Neural cell (in vitro differentiated cells): Measurements from ENCODE around the gene EP400. TPM values are rescaled to one million over a fixed set of nuclear protein-coding genes. Genes with fewer than 3 reads are reported as not detected.

Experiments used
- H2AFZ ChIP-seq: fragments of 200-600, 300-800 bp; sonication (generic), shearing (Covaris generic); 2 replicates; pipeline ENCODE4 v1.6.0; 2014; ENCODE audit warnings: low read depth, mild to moderate bottlenecking, antibody characterized with exemption, low read length, moderate library complexity
- H3F3A ChIP-seq: fragments of 200-600 bp; shearing (Covaris generic); 2 replicates; pipeline ENCODE4 v1.6.1; 2016; ENCODE audit warnings: mild to moderate bottlenecking, moderate library complexity, mixed read lengths, antibody characterized with exemption, low read length; ENCODE audit not compliant: insufficient read depth, poor library complexity, severe bottlenecking
- H3K27ac ChIP-seq: fragments of 200-600, 300-800 bp; sonication (generic), shearing (Covaris generic); 2 replicates; pipeline ENCODE4 v1.5.1; 2014; ENCODE audit warnings: mild to moderate bottlenecking, low read length, moderate library complexity
- H3K27me3 ChIP-seq: fragments of 300-800, 200-600 bp; sonication (generic), shearing (Covaris generic); 2 replicates; pipeline ENCODE4 v1.6.0; 2014; ENCODE audit warnings: mild to moderate bottlenecking, low read depth, low read length, moderate library complexity; ENCODE audit not compliant: insufficient read depth
- H3K36me3 ChIP-seq: fragments of 300-800, 200-600 bp; sonication (generic), shearing (Covaris generic); 2 replicates; pipeline ENCODE4 v1.5.1; 2014; ENCODE audit warnings: mild to moderate bottlenecking, antibody characterized with exemption, low read length, moderate library complexity; ENCODE audit not compliant: insufficient read depth
- H3K4me2 ChIP-seq: fragments of 300-800, 200-600 bp; sonication (generic), shearing (Covaris generic); 2 replicates; pipeline ENCODE4 v1.6.0; 2014; ENCODE audit warnings: mild to moderate bottlenecking, low read length
- H3K4me3 ChIP-seq: fragments of 300-800, 200-600 bp; sonication (generic), shearing (Covaris generic); 2 replicates; pipeline ENCODE4 v1.5.1; 2014; ENCODE audit warnings: mild to moderate bottlenecking, low read length, moderate library complexity
- H3K79me2 ChIP-seq: fragments of 200-600 bp; shearing (Covaris generic); replicated peaks from 2 replicates; pipeline ENCODE4 v1.6.0; 2014; ENCODE audit warnings: mild to moderate bottlenecking, low read length, moderate library complexity; ENCODE audit not compliant: insufficient read depth
- H3K9ac ChIP-seq: fragments of 300-800, 200-600 bp; sonication (generic), shearing (Covaris generic); 2 replicates; pipeline ENCODE4 v1.6.1; 2016; ENCODE audit warnings: mild to moderate bottlenecking, low read length, mixed read lengths
- H3K9me2 ChIP-seq: fragments of 200-600 bp; shearing (Covaris generic); 2 replicates; pipeline ENCODE4 v1.6.1; 2016; ENCODE audit warnings: mild to moderate bottlenecking, low read length, mixed read lengths; ENCODE audit not compliant: insufficient read depth
- H3K9me3 ChIP-seq: fragments of 200-600, 300-800 bp; sonication (generic), shearing (Covaris generic); 2 replicates; pipeline ENCODE4 v1.6.1; 2016; ENCODE audit warnings: mild to moderate bottlenecking, mixed run types, low read length, moderate library complexity, mixed read lengths
- H4K20me1 ChIP-seq: fragments of 200-600 bp; shearing (Covaris generic); 2 replicates; pipeline ENCODE4 v1.6.1; 2016; ENCODE audit warnings: mild to moderate bottlenecking, mixed run types; ENCODE audit not compliant: insufficient read depth
- CTCF ChIP-seq: fragments of 450-650 bp; IDR thresholded peaks from 2 replicates; pipeline ENCODE4 v1.5.1; 2014; ENCODE audit warnings: antibody characterized with exemption, mild to moderate bottlenecking, moderate library complexity; ENCODE audit not compliant: poor library complexity, severe bottlenecking
- EP300 ChIP-seq: fragments of 450-650 bp; conservative IDR thresholded peaks from 2 replicates; pipeline ENCODE4 v1.6.1; 2014; ENCODE audit warnings: antibody characterized with exemption, mild to moderate bottlenecking, moderate library complexity; ENCODE audit not compliant: poor library complexity, severe bottlenecking
- EZH2 ChIP-seq: fragments of 200-600, 300-800 bp; shearing (Covaris generic), sonication (generic); IDR thresholded peaks from 2 replicates; pipeline ENCODE4 v1.6.1; 2014; ENCODE audit warnings: antibody characterized with exemption, low read length, borderline replicate concordance, mild to moderate bottlenecking; ENCODE audit not compliant: insufficient read depth, poor library complexity, severe bottlenecking
- MXI1 ChIP-seq: fragments of 450-650 bp; conservative IDR thresholded peaks from 2 replicates; pipeline ENCODE4 v1.6.1; 2014; ENCODE audit warnings: antibody characterized with exemption, mild to moderate bottlenecking; ENCODE audit not compliant: poor library complexity, severe bottlenecking
- POLR2AphosphoS5 ChIP-seq: IDR thresholded peaks from 2 replicates; pipeline ENCODE4 v1.6.1; 2012
- RAD21 ChIP-seq: fragments of 450-650 bp; conservative IDR thresholded peaks from 2 replicates; pipeline ENCODE4 v1.6.1; 2014; ENCODE audit warnings: antibody characterized with exemption, mild to moderate bottlenecking, moderate library complexity
- REST ChIP-seq: IDR thresholded peaks from 2 replicates; pipeline ENCODE4 v1.6.1; 2012; ENCODE audit warnings: borderline replicate concordance
- SMC3 ChIP-seq: fragments of 450-650 bp; conservative IDR thresholded peaks from 2 replicates; pipeline ENCODE4 v1.6.1; 2014; ENCODE audit warnings: antibody characterized with exemption, mild to moderate bottlenecking, moderate library complexity; ENCODE audit not compliant: poor library complexity
- TAF1 ChIP-seq: IDR thresholded peaks from 2 replicates; pipeline ENCODE4 v1.6.1; 2012; ENCODE audit warnings: low read depth
- polyA plus RNA-seq: library from polyadenylated mRNA; depleted of rRNA; stranded (reverse); fragments of >200 nt; gene quantifications from 2 replicates; pipeline ENCODE4 v1.2.3, GENCODE V29; 2014

Gene EP400
- polyA plus RNA-seq, 1 donor from 2014 or later: 19.4 TPM

GRCh38 chr12:131918311-131919050 lies 31.3 kb upstream of the EP400 start:
- Histone ChIP-seq H3K27ac (no peak overlapping the region), H3K36me3 (no peaks in the 10 kb centered on the region), H3K79me2 (no peaks in the 10 kb centered on the region), H3K27me3 (no peaks in the 10 kb centered on the region), H4K20me1 (no peaks in the 10 kb centered on the region), H3K4me2 (no peak overlapping the region), H3K4me3 (no peak overlapping the region), H2AFZ (no peak overlapping the region), H3K9me2 (no peaks in the 10 kb centered on the region), H3K9me3 (no peaks in the 10 kb centered on the region), H3F3A (no peaks in the 10 kb centered on the region), H3K9ac (no peak overlapping the region)
- no peak for TF ChIP-seq SMC3
- TF ChIP-seq CTCF: no peak
- TF ChIP-seq TAF1: no peak
- no peak for TF ChIP-seq EP300
- no peak for TF ChIP-seq POLR2AphosphoS5
- no peak for TF ChIP-seq REST
- no peak for TF ChIP-seq EZH2
- no peak for TF ChIP-seq MXI1

- no peak for TF ChIP-seq MXI1
- no peak for TF ChIP-seq EP300
- no peak for TF ChIP-seq SMC3
- TF ChIP-seq RAD21: no peak
- no peak for TF ChIP-seq CTCF
- no peak for TF ChIP-seq TAF1
- no peak for TF ChIP-seq REST
- TF ChIP-seq EZH2: no peak
- TF ChIP-seq POLR2AphosphoS5: no peak
- H3K79me2 ChIP-seq: no peaks in the 10 kb centered on the region
- H3K27ac ChIP-seq: no peak overlapping the region
- no peaks in the 10 kb centered on the region for H3K9me3 ChIP-seq
- H3K4me2 ChIP-seq: no peak overlapping the region
- no peaks in the 10 kb centered on the region for H3K9me2 ChIP-seq
- H3K36me3 ChIP-seq: no peaks in the 10 kb centered on the region
- H3K9ac ChIP-seq: no peak overlapping the region
- no peaks in the 10 kb centered on the region for H4K20me1 ChIP-seq
- H3K27me3 ChIP-seq: no peaks in the 10 kb centered on the region
- H2AFZ ChIP-seq: no peak overlapping the region
- H3F3A ChIP-seq: no peaks in the 10 kb centered on the region
- H3K4me3 ChIP-seq: no peak overlapping the region
These were observed 30.7 kb upstream of the EP400 start for GRCh38 chr12:131919051-131919347.
